Measurements from ENCODE around the gene SVIL.

DNA sequence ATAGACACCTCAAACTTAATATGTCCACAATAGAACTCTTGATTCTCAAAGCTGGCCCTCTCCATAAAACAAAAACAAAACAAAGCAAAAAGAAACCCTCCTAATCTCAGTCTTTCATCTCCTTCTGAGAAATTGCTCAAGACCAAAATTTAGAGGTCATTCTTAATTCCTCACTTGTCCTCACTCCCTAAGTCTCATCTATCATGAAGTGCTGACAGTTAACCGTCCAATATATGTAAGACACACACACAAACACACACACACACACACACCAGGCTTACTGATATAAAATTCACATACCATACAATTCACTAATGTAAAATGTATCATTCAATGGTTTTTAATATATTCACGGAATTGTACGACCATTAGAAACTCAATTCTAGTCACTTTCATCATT lies 17.0 kb upstream of the SVIL start:
- TF ChIP-seq POLR2A (IDR thresholded peaks at IDR 0.05; ENCODE audit: low read depth, low read length) (no peak), TAF1 (IDR thresholded peaks at IDR 0.05; ENCODE audit: low read depth, low read length) (no peak), SPI1 (IDR thresholded peaks at IDR 0.05; ENCODE audit: low read depth, low read length) (no peak)
